Stimulated activated CD8-positive, alpha-beta memory T cell treated with anti-CD3 and anti-CD28 coated beads, Interleukin-15, amount 100 ng/mL, for 1 hour (primary cell): ENCODE data around the gene SAMD13.
"Not testable (repeated sequence)": the region's sequence is repeated elsewhere in the genome, so short reads cannot be mapped to it uniquely, and the experiment has no call there.

Experiments used
- DNase-seq: peaks from one replicate; pipeline ENCODE4 v3.0.0-alpha.2; 2020; ENCODE audit warnings: low read depth

Gene SAMD13

DNA sequence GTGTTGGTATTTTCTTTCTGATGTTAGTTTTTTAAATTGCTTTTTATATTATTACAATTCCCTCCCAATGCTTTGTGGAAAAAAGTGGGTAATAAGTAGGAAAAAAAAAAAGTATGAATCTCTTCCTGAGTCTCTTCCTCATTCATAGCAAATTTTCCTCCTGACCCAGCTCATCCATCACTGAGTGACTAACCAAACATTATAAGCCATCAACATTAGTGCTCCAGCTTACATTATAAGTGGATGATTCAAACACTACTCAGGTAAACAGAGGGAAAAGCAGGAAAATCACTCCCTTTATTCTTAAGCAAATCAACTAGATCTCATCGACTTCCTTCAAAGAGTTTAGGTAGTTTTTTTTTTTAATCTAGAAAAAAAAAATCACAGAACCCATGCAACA is 15.4 kb upstream of the SAMD13 start:
- DNase-seq = no peak

DNA sequence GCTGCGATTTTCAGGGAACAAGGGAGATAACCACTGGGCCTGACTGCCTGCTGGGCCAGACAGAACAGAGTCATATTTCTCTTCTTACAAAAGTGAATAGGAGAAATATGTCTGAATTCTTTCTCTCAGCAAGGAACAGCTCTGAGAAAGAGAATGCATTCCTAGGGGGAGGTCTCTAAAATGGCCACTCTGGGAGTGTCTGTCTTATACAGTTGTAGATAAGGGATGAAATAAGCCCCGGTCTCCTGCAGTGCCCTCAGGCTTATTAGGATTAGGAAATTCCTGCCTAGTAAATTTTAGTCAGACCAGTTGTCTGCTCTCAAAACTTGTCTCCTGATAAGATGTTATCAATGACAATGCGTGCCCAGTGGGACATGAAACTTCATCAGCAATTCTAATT is 14.1 kb upstream of the SAMD13 start:
- not testable (repeated sequence) for DNase-seq

DNA sequence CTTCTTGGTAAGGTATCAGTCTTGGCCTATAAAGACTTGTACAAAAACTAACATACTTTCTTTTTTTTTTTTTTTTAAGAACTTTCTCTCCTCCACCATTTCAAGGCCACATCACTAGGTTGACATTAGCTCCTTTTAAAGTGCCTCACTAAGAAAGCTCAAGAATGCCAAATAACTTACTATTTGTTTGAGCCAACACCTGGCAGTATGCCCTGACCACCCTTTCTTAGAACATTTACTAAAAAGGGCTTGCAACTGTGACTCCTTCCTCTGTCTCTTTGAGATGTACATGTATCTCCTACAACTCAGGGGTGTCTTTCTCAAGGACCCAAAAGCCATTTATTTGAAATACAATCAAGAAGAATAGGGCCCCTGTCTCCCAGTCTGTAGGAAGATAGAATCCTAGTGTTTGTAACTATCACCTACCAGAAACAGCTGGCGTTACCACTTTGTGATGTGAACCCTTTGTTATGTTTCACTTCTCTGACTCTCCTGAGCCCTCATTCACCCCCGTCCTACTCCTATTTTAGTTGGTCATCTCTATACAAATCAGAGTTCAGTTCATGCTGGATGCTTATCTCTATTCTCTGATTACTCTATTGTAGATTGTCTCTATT is 12.2 kb upstream of the SAMD13 start:
- no peak for DNase-seq

DNA sequence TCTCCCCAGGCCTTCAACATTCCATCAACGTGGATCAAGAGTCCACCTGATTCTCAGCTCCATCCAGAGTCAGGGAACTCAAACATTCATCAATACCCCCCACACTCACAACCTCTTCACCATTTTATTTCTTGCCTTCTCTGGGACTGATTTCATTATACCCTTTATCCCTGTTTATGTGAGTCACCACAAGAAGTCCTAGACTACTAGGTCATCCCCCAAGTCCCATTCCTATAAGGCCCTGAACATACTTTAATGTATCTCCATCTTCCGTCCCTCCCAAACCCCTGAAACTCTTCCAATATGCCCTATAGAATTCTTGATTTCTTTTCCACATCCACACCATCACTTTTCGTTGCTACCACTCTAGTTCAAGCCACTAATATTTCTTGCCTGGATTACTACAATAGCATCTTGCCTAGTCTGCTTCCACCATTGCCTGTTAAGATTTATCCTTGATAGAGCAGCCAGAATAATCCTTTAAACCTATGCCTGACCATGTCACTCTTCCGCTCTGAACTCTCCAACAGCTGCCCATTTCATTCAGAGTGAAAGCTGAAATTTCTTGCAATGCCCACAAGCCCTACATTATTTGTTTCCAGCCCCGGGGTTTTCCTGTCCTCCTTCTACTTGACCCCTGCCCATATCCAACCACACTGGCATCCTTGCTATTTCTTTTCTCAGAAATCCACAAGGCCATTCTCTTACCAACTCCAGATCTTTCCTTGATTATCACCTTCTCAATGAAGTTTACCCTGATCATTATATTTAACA is 9.4 kb upstream of the SAMD13 start:
- no peak for DNase-seq

DNA sequence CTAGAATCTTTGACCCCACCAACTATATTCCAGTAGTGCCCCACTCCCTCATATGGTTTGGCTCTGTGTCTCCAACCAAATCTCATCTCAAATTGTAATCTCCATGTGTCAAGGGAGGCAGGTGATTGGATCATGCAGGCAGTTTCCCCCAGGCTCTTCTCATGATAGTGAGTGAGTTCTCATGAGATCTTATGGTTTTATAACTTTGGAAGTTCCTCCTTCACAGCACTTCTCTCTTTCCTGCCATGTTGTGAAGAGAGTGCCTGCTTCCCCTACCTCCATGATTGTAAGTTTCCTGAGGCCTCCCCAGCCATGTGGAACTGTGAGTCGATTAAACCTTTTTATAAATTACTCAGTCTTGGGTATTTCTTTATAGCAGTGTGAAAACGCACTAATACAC is 7.7 kb upstream of the SAMD13 start:
- no peak for DNase-seq

DNA sequence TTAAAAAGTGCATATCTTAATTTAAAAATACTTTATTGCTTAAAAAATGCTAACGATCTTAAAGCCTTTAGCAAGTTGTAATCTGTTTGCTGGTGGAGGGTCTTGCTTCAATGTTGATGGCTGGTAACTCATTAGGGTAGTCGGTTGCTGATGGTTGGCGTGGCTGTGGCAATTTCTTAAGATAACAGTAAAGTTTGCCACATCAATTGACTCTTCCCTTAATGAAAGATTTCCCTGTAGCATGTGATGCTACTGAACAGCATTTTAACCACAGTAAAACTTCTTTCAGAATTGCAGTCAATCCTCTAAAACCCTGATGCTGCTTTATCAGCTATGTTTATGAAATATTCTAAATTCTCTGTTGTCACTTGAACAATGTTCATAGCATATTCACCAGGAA is 6.8 kb upstream of the SAMD13 start:
- DNase-seq = no peak

DNA sequence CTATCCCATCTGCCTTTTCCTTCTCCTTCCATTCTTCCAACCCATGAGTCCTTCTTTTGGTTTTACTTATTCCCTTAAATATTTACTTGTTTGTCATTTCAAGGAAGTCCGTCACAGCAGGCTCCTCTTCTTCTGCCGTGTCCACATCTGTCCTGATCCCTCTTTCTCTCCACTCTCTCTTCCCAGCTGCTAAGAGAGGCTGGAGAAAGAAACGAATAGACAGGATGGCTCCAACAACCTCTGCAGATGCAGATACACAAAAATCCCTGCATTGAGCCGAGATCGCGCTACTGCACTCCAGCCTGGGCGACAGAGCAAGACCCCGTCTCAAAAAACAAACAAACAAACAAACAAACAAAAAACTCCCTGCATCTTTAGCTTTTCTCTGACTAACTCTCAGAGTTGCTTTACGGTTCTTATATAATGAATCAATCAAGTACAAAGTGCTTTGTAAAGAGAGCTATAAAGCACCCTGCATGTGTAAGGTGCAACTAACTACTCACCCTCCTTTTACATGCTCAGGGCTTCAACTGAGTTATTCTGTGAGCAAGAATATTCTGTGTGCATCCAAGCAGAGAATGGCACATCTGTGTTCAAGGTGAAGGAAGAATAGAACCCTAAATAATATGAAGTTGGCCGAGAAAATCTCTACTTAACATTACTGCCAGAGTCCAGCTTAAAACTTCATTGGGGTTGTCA is 3.8 kb upstream of the SAMD13 start:
- DNase-seq = no peak

DNA sequence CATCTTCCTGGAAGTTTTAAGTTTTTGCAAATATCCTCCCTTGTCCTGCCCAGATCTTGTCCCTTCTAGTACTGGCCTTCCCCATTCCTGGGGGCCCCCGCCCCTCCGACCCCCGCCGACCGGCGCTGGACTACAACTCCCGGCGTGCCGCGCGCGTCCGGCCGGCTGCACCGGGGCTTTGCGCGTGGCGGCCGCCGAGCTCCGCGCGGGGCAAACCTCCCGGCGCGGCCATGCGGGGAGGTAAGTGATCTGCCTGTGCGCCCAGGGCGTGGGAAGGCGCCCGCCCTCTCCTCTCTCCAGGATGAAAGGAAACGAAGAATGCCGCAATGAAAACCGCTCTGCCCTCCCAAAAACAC is 3.2 kb upstream of the SAMD13 start:
- no peak for DNase-seq

DNA sequence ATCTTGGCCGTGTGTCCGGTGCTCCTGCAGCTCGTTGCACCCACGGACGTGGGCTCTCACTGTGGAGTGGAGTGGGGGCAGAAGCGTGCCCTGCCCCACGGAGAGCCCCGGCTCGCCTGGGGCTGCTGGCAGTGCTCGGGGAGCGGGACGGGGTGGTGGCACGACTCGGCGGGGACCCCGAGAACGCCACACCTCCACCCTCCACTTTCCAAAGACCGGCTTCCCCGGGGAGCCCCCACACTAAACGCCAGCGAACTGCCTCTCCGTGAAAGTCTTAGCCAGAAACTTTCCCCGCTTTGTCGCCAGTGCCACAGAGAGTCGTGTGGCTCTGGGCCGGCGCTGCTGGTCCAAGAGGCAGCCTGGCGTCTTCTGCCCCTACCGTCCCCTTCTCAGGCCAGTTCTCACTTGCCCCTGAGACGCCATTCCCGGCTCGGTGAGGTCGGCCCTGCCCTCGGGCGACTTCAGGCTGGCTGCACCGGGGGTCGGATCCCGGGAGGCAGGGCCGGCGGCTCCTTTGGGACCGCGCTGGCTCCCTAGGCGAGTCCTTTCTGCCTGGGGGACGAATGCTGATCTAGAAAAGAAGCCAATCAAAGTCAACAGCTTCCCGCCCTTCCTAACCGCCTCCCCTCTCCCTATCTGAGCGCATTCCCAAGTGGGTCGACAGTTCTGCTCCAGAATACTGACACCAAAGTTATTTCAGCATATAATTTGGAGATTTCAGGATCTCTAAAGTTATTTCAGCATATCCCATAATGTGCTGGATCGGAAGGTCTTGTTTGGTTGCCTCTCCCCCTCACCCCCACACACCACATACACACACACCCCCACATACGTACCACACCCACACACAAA is 2.6 kb upstream of the SAMD13 start:
- no peak for DNase-seq

DNA sequence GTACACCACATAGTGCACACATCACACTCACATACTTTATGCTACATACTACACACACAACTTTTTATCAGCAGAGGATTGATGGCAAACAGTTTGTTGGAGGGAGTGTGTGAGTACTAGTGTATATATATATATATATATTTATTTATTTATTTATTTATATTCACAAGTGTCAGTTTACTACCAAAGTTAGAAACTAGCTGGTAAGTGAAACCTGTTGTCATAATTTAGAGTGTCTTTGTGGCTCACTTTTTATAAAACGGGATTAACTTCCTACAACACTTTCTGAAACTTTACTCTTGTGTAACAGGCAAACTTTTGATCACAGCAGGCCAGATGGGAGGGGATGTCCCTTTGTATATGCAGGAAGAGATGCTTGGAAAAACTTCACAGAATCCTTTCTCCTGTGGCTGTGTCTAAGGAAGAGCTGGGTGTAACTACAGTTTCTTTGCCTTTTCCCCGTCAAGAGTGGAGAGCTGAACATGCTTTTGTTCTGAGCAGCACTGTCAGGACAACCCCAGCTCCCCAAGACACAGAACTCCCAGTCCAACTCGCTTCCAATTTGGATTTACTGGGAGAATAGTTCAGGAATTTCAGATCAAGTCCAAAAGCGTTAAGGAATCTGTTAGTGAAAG is 1.9 kb upstream of the SAMD13 start:
- DNase-seq = no peak

DNA sequence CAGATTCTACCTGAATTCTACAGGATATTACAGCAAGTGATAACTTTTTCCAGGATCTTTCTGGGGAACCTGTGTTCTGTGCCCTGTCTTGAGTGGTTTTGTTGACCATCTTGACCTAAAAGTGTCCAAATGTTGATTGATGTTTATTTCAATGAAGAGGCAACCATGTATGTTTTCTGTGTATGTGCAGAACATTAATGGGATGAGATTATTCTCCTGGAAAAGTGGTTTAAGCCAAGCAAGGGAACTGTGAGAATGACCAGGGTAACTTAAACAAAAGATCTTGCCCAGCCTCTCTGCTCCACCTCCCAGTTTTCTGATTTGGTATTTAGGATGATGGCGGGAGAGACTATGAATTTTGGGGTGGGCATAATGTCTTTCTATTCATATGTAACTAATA is 1.0 kb upstream of the SAMD13 start:
- no peak for DNase-seq

DNA sequence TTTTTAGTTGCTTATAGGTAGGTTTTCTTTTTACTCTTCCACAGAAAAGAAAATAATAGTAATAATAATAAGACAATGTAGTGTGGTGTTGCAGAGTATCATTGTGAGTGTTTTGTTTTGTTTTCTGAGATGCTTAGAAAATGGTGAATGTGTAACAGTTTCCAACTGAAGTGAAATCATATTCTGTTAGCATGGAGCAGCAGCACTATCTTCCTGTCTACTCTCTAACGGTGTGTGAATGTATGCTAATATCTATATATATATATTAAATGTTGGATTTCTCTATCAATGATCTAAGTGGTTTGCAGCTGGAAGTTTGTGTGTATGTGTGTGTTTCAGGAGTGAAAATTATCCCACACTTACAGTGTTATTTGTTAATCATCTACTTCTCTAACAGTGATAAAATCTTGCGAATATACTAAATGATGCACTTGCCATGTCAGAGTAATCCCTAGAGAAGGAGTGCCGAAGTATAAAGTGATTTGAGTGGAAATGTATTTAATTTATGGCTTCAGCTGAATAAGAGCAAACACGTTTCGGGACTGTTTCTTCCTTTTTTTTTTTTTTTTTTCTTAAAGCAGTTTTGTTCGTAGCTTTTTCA is 377 bp downstream of the SAMD13 start:
- DNase-seq = no peak

DNA sequence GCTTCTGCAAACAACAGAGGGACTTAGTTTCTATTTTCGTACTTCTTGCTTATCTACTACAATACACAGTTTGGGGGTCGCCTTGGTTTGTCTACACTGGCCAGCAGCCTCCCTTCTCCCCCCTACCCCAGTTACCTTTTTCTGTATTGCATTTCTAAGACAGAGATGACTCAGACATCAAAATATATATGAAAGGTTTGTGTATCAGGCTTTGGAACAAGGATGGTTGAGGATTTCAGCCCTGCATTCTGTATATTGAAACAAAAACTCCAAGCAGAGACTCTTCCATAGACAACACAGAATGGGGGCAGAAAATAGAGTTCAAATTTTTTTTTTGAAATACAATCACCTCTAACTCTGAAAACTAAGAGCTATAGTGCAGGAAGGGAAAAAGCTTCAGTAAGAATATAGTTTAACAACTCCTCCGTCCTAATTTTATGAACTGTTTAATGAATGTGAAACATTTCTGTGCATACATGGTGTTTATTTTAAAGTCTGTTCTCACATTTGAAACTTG is 1.9 kb downstream of the SAMD13 start:
- DNase-seq = no peak

DNA sequence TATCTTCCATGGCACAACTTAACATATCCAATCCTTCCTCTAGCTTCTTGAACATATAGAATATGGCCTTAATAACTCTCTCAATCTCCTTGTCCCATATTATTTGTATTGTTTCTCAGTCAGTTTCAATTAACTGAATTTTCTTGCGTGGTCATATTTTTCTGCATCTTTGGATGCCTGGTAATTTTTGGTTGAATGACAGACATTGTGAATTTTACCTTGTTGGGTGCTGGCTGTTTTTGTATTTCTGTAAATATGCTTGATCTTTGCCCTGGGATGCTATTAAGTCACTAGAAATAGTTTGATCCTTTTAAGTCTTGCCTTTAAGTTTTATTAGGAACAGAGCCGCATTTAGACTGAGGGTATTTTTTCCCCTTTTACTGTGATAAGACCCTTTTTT is 5.9 kb downstream of the SAMD13 start:
- no peak for DNase-seq

DNA sequence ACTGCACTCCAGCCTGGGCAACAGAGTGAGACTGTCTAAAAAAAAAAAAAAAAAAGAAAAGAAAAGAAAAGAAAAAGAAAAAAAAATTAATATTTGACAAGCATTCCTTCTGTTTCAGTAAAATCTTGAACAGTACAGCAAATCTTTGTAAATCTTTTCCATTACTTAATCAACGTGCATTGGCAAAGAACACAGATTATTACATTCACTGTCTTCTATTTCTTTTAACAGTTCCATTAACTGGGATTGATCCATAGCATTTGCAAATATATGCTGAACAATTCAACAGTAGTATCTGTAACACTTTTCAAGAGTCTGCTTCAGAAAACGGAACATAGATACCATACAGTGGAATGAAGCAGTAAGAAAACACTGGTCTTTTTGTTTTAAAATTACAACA is 9.8 kb downstream of the SAMD13 start:
- DNase-seq = no peak

DNA sequence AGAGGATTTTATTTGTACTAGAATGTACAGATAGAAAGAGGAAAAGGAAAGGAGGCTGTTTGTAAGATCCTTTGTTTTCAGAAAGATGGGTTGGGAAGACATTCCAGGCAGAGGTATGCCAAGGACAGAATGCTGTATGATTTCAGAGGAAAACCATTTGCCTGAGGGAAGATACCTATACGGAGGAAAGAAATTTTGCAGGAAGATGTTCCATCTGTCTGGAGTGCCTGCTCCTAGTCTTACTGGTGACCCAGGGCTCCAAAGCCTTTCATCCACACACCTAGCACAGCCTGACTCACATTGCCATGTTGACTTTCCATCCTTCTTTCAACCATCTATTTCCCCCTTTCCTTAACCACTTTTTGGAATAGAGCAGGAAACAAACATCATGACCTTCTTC is 18.2 kb downstream of the SAMD13 start:
- no peak for DNase-seq

DNA sequence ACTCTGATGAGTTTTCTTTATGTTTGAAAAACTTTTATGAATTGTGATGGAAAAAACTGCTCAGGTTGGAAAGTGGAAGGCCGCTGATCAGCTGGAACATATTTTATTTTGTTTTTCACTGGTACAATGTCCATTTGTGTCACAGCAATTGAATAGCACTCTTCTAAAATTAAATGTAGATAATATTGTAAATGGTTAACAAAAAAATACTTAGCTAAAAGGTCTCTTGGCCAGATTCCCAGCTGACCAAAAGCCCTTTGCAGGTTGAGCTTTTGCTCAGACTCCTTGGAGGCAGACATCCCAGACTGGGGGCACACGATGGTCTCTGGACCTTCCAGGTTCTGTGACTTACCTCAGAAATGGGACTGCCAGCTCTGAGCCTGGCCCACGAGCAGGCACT is 26.3 kb downstream of the SAMD13 start:
- DNase-seq = no peak

DNA sequence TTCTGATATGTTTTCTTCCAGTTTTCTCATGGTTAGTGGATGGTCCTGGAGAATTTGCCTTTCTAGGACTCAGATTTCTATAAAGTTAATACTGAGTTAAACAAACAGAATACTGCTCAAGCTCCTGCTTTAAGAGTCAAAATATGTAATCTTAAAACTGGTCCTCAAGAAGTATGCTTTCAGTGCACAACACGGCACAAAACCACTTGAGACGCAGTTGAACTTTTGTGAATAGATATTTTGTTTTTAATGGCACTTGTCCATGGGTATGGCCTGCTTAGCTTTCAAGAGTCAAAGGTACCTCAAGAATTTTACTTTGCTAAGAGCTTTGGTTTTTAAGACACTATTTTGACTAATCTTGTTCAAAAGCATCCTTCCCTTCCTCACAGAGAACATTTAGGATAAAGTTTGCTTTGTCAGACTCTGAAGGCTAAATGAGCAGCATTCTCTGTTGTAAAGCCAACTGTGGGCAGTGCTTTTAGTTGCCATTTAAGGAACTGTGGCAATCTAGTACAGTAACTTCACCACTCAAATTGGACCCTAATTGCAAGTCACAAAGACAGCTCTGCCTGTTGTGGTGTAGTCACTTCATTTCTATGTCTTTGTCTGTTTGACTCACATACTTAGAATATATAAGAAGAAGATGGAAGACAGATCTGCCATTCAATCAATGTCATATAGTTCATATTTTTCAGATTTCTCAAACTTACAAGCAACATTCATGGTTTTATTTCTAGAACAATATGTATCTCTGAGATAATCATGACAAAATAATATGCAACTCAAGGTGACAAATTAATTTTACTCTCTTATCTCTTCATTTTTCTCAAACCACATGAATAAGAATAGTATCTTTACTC is 28.8 kb downstream of the SAMD13 start:
- no peak for DNase-seq

DNA sequence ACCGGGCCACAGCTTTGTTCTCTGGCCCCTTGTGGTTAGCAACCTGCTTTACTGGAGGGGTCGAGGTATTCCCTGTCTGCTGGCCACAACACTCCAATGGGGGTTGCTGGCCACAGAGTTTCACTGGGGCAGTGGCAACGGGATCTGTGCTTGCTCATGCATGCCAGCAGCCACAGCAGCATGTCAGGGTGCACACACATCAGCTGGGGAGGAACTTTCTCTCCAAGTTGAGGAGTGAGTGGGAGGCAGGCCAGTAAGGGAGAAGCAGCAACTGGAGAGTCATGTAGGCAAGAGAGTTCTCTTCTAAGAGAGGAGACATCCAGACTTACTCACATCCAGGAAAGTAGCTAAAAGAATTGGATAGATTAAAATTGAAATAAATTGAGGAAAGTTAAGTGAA is 38.0 kb downstream of the SAMD13 start:
- no peak for DNase-seq

DNA sequence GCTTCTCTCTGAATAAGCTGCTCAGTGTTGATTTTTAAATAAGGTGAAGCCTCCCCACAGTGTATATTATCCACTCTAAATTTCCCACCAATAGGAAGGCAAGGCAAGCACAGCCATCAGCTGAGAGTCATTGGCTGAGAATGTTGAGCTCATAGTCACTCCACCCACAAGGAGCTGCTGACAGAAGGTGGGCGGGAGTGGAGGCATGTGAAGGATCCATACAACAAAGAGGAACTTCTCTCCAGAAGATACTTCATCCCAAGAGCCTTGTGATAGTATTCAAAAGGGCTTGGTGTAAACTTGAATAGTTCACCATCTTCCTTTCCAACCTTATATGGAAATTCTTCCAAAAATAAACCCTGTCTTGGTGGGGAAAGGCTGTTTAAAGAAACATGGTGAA is 42.8 kb downstream of the SAMD13 start:
- no peak for DNase-seq

DNA sequence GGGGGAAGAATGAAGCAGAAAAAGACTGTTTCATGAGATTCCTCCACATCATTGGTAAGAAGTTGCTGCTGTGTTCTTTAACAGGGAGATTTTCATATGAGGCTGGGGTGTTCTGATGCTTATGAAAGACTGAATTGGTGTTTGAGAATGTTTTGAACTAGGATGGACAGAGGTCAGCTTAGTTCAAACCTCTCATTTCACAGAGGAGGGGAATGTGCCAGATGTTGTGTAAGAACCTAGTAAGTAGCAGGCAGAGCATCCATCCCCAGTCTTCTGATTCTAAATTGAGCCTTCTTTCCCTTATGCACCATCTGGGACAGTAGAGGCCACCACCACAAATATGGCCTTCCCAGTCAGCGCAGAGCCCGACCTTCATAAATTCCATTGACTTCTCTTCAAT is 43.7 kb downstream of the SAMD13 start:
- no peak for DNase-seq
